Measurements from ENCODE around the gene MYBBP1A.

DNA sequence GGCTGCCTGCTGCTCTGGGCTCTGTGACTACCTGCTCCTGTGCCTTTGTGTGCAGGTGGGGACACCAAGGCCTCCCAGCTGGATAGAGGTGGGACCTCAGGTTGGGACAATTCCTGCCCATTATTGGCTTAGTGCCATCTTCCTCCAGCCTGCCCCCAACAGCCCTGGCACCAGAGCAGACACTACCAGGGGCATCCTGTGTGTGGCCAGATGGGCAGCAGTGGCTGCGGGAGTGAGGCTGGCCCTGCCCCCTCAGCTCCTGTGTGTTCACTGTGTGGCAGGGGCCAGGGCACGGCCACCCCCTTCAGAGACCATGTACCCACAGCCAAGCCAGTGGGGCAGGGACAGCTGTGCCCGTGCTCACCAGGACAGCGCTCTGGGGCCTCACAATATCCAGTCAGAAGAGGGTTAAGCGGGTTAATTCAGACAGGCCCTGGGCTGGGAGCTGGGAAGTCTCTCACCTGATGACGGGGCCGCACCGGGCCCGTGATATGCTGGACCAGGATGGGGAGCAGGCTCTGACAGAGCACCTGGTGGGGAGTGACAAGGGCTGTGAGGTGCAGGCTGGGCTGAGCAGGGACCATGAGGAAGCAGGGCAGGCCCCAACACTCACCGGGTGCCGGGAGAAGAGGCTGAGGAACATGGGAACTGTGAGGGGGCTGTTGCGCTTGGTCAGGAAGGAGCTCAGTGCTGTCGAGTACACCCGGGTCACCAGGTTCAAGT, 13.0 kb downstream of the MYBBP1A start:
- TF ChIP-seq, protein P1, sequence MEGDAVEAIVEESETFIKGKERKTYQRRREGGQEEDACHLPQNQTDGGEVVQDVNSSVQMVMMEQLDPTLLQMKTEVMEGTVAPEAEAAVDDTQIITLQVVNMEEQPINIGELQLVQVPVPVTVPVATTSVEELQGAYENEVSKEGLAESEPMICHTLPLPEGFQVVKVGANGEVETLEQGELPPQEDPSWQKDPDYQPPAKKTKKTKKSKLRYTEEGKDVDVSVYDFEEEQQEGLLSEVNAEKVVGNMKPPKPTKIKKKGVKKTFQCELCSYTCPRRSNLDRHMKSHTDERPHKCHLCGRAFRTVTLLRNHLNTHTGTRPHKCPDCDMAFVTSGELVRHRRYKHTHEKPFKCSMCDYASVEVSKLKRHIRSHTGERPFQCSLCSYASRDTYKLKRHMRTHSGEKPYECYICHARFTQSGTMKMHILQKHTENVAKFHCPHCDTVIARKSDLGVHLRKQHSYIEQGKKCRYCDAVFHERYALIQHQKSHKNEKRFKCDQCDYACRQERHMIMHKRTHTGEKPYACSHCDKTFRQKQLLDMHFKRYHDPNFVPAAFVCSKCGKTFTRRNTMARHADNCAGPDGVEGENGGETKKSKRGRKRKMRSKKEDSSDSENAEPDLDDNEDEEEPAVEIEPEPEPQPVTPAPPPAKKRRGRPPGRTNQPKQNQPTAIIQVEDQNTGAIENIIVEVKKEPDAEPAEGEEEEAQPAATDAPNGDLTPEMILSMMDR (IDR thresholded peaks at IDR 0.05) = no peak
- no peak for TF ChIP-seq POLR2A (IDR thresholded peaks at IDR 0.05)
